Testis (tissue), 3 donors: Measurements from ENCODE around the gene CDK5RAP2. TPM values are rescaled to one million over a fixed set of nuclear protein-coding genes. Genes with fewer than 3 reads are reported as not detected.

Source experiments
- DNase-seq: peaks from one replicate; pipeline ENCODE4 v3.0.0-alpha.2; 2019
- H3K27ac ChIP-seq, 2 donors: fragments of 200-600 bp; sonication (generic); one replicate each; pipeline ENCODE4 v1.5.1; 2019
- H3K27me3 ChIP-seq: fragments of 200-600 bp; sonication (generic); one replicate; pipeline ENCODE4 v1.5.1; 2019
- H3K36me3 ChIP-seq: fragments of 200-600 bp; sonication (generic); one replicate; pipeline ENCODE4 v1.5.1; 2017; ENCODE audit warnings: low read depth; ENCODE audit errors: missing control alignments
- H3K4me1 ChIP-seq: fragments of 200-600 bp; sonication (generic); one replicate; pipeline ENCODE4 v1.5.1; 2019
- H3K4me3 ChIP-seq, 2 donors: fragments of 200-600 bp; sonication (generic); one replicate each; pipeline ENCODE4 v1.5.1; 2017 to 2019
- H3K9me3 ChIP-seq: fragments of 200-600 bp; sonication (generic); one replicate; pipeline ENCODE4 v1.5.1; 2017
- POLR2A ChIP-seq: fragments of 450-650 bp; IDR thresholded peaks from one replicate; pipeline ENCODE4 v1.6.1; 2017; ENCODE audit warnings: antibody characterized with exemption, mild to moderate bottlenecking, moderate library complexity
- WGBS, 2 donors: methylation state at CpG; one replicate each; pipeline ENCODE4 v1.1.5; 2018; 5-methylcytosine and 5-hydroxymethylcytosine counted together
- intact Hi-C: fragments of 100-400 bp; cut with DNase I; formaldehyde crosslinking; loops from one replicate; pipeline ENCODE4 v1.15.1; 2023; ENCODE audit warnings: low total_unique reads
- polyA plus RNA-seq: library from polyadenylated mRNA; stranded (reverse); fragments of 350-450 nt; fragmentation: Illumina TruSeq; extraction: RNeasy Lipid Tissue Mini Kit (QIAGEN cat#74804); gene quantifications from one replicate; pipeline ENCODE4 v1.2.3, GENCODE V29; 2014; ENCODE audit warnings: low read depth, low replicate concordance; ENCODE audit not compliant: insufficient read depth
- total RNA-seq, 2 donors: library from RNA; depleted of rRNA; stranded (reverse); fragments of >200 nt; gene quantifications; one replicate each; pipeline ENCODE4 v1.2.3, GENCODE V29; 2016
- TF ChIP-seq, protein P1 (sequence below), 3 experiments: fragments of 450-650 bp in 2 of 3; fragments of 200-600 bp in 1 of 3; sonication (generic) in 1 of 3; IDR thresholded peaks; one replicate each; pipeline ENCODE4 v1.5.1; 2016 to 2019; ENCODE audit warnings: antibody characterized with exemption in 3 of 3, mild to moderate bottlenecking in 2 of 3, moderate library complexity in 1 of 3

CDK5RAP2 gene
- total and polyA plus RNA-seq, 3 donors from 2014 or later = 64.9 to 80.5 (median 76.1) TPM

- intact Hi-C loops = no loop called here
- H3K27me3 ChIP-seq = no peaks in the 10 kb centered on the region
- H3K36me3 ChIP-seq = no peaks in the 10 kb centered on the region
- WGBS, 2 donors = 89 to 91% methylated on average over 5 of the region's 5 CpGs
- TF ChIP-seq, protein P1, sequence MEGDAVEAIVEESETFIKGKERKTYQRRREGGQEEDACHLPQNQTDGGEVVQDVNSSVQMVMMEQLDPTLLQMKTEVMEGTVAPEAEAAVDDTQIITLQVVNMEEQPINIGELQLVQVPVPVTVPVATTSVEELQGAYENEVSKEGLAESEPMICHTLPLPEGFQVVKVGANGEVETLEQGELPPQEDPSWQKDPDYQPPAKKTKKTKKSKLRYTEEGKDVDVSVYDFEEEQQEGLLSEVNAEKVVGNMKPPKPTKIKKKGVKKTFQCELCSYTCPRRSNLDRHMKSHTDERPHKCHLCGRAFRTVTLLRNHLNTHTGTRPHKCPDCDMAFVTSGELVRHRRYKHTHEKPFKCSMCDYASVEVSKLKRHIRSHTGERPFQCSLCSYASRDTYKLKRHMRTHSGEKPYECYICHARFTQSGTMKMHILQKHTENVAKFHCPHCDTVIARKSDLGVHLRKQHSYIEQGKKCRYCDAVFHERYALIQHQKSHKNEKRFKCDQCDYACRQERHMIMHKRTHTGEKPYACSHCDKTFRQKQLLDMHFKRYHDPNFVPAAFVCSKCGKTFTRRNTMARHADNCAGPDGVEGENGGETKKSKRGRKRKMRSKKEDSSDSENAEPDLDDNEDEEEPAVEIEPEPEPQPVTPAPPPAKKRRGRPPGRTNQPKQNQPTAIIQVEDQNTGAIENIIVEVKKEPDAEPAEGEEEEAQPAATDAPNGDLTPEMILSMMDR (IDR thresholded peaks at IDR 0.05) = no peak
- TF ChIP-seq POLR2A = no peak
- H3K4me1 ChIP-seq = no peaks in the 10 kb centered on the region
- H3K9me3 ChIP-seq = no peaks in the 10 kb centered on the region
- no peak overlapping the region for H3K27ac ChIP-seq
- DNase-seq = no peak
- H3K4me3 ChIP-seq = no peak overlapping the region
Measured at GRCh38 chr9:120568816-120569215, 11.2 kb downstream of the CDK5RAP2 start.

- H3K27me3 ChIP-seq = no peaks in the 10 kb centered on the region
- no peaks in the 10 kb centered on the region for H3K9me3 ChIP-seq
- no peaks in the 10 kb centered on the region for H3K36me3 ChIP-seq
- H3K4me3 ChIP-seq = no peak overlapping the region
- 94 to 98% methylated on average over 4 of the region's 4 CpGs for WGBS, 2 donors
- TF ChIP-seq POLR2A = no peak
- TF ChIP-seq, protein P1 (IDR thresholded peaks at IDR 0.05) = no peak
- H3K4me1 ChIP-seq = no peaks in the 10 kb centered on the region
- intact Hi-C loops = no loop called here
- no peak overlapping the region for H3K27ac ChIP-seq
- DNase-seq = no peak
Measured at GRCh38 chr9:120567874-120568273, 12.1 kb downstream of the CDK5RAP2 start.

DNA sequence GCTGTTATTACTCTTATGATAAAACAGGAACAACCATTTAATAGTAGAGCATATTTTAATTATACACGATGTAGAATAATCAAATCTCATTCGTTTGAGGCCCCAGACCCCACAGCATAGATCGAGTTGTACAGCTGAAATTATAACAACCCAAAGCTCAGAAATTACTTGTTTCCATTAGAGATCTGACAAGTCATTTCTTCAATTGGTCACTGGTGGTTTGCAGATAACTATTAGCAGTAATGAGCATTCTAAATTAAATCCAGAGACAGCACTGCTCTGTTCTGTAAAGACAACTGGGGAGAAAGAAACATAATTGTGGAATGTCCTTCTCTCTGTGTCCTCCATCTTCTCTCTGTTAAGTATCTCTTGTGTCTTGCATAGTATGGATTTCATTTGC is 12.9 kb downstream of the CDK5RAP2 start:
- no peak for TF ChIP-seq POLR2A
- TF ChIP-seq, protein P1 (IDR thresholded peaks at IDR 0.05) = no peak
- Histone ChIP-seq H3K4me3 (no peak overlapping the region), H3K27me3 (no peaks in the 10 kb centered on the region), H3K36me3 (no peaks in the 10 kb centered on the region), H3K27ac (no peak overlapping the region), H3K9me3 (no peaks in the 10 kb centered on the region), H3K4me1 (no peaks in the 10 kb centered on the region)
- intact Hi-C loops = no loop called here
- DNase-seq = no peak
- 93 to 96% methylated on average over 3 of the region's 3 CpGs for WGBS, 2 donors

DNA sequence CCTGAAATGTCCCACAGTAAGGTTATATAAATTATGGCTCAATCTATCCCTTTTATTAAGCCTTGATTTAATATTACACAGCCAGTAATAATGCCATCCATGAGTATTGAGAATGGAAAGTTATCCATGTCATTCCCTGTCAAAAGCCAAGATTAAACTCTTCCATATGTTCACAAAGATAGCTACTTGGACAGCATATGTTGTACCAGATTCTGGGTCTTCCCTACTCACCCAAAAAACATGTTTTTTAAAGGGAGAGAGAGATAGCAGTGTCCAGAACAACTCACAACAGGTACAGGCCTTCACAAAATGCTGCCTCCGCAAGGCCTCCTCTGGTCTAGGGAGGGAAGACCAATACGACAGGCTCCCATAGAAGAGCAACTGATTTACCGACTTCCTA is 15.4 kb downstream of the CDK5RAP2 start:
- intact Hi-C loops = no loop called here
- Histone ChIP-seq H3K36me3 (no peaks in the 10 kb centered on the region), H3K4me3 (no peak overlapping the region), H3K27ac (no peak overlapping the region), H3K4me1 (no peaks in the 10 kb centered on the region), H3K9me3 (no peaks in the 10 kb centered on the region), H3K27me3 (no peaks in the 10 kb centered on the region)
- 93 to 97% methylated on average over 3 of the region's 3 CpGs for WGBS, 2 donors
- DNase-seq = no peak
- TF ChIP-seq, protein P1 (IDR thresholded peaks at IDR 0.05) = no peak
- TF ChIP-seq POLR2A = no peak

- intact Hi-C loops = no loop called here
- no peak for DNase-seq
- 71 to 81% methylated on average over 8 of the region's 8 CpGs for WGBS, 2 donors
- TF ChIP-seq POLR2A = no peak
- TF ChIP-seq, protein P1 (IDR thresholded peaks at IDR 0.05) = no peak
- H3K36me3 ChIP-seq = no peaks in the 10 kb centered on the region
- no peaks in the 10 kb centered on the region for H3K4me1 ChIP-seq
- H3K27ac ChIP-seq = no peak overlapping the region
- H3K9me3 ChIP-seq = no peaks in the 10 kb centered on the region
- H3K27me3 ChIP-seq = no peaks in the 10 kb centered on the region
- no peak overlapping the region for H3K4me3 ChIP-seq
Measured at GRCh38 chr9:120562861-120563443, 17.0 kb downstream of the CDK5RAP2 start.
